Hepatocyte (in vitro differentiated cells): Measurements from ENCODE around the gene SEPTIN5. TPM values are rescaled to one million over a fixed set of nuclear protein-coding genes. Genes with fewer than 3 reads are reported as not detected.

Source experiments
- DNase-seq: peaks from one replicate; pipeline ENCODE4 v3.0.0-alpha.2; 2016; ENCODE audit warnings: low spot score
- H2AFZ ChIP-seq: fragments of 200-600 bp; sonication (generic); 2 replicates; pipeline ENCODE4 v1.6.0; 2016; ENCODE audit warnings: antibody characterized with exemption, mild to moderate bottlenecking
- H3K27ac ChIP-seq: fragments of 200-600 bp; sonication (generic); 2 replicates; pipeline ENCODE4 v1.5.1; 2016; ENCODE audit warnings: mild to moderate bottlenecking
- H3K27me3 ChIP-seq: fragments of 200-600 bp; sonication (generic); 2 replicates; pipeline ENCODE4 v1.6.1; 2016
- H3K36me3 ChIP-seq: fragments of 200-600 bp; sonication (generic); replicated peaks from 2 replicates; pipeline ENCODE4 v1.5.1; 2016; ENCODE audit warnings: low read depth; ENCODE audit not compliant: insufficient read depth
- H3K4me1 ChIP-seq: fragments of 200-600 bp; sonication (generic); 2 replicates; pipeline ENCODE4 v1.5.1; 2016; ENCODE audit warnings: mild to moderate bottlenecking, moderate library complexity; ENCODE audit not compliant: insufficient read depth
- H3K4me2 ChIP-seq: fragments of 200-600 bp; sonication (generic); 2 replicates; pipeline ENCODE4 v1.6.0; 2016
- H3K4me3 ChIP-seq: fragments of 200-600 bp; sonication (generic); 2 replicates; pipeline ENCODE4 v1.5.1; 2016; ENCODE audit warnings: mild to moderate bottlenecking
- H3K79me2 ChIP-seq: fragments of 200-600 bp; sonication (generic); 2 replicates; pipeline ENCODE4 v1.6.0; 2017; ENCODE audit warnings: mild to moderate bottlenecking
- H3K9me2 ChIP-seq: fragments of 200-600 bp; sonication (generic); replicated peaks from 2 replicates; pipeline ENCODE4 v1.6.0; 2017; ENCODE audit warnings: mild to moderate bottlenecking; ENCODE audit not compliant: insufficient read depth
- H3K9me3 ChIP-seq: fragments of 200-600 bp; sonication (generic); 2 replicates; pipeline ENCODE4 v1.5.1; 2016; ENCODE audit warnings: low read depth, mild to moderate bottlenecking
- H4K20me1 ChIP-seq: fragments of 200-600 bp; sonication (generic); 2 replicates; pipeline ENCODE4 v1.6.0; 2016; ENCODE audit warnings: mild to moderate bottlenecking; ENCODE audit not compliant: insufficient read depth, poor library complexity, severe bottlenecking
- EZH2 ChIP-seq: fragments of 200-600 bp; sonication (generic); IDR thresholded peaks from 2 replicates; pipeline ENCODE4 v1.6.1; 2016; ENCODE audit warnings: antibody characterized with exemption, mild to moderate bottlenecking, borderline replicate concordance
- EZH2phosphoT487 ChIP-seq: fragments of 200-600 bp; sonication (generic); IDR thresholded peaks from one replicate; pipeline ENCODE4 v1.6.1; 2018; ENCODE audit warnings: antibody characterized with exemption, mild to moderate bottlenecking, low read depth, moderate library complexity; ENCODE audit not compliant: unreplicated experiment, severe bottlenecking
- WGBS: methylation state at CpG from one replicate; pipeline ENCODE4 v1.1.6; 2016; ENCODE audit warnings: low lambda C conversion rate; ENCODE audit errors: missing lambda C conversion rate; 5-methylcytosine and 5-hydroxymethylcytosine counted together
- polyA plus RNA-seq: library from polyadenylated mRNA; unstranded; fragments of >200 nt; fragmentation: Nextera tagmentation; extraction: Ambion mirVana; gene quantifications from 2 replicates; pipeline ENCODE4 v1.2.1, GENCODE V29; 2016
- total RNA-seq: library from RNA; depleted of rRNA; stranded (reverse); fragments of >200 nt; gene quantifications from 2 replicates; pipeline ENCODE4 v1.2.3, GENCODE V29; 2014
- TF ChIP-seq, protein P1 (sequence below): fragments of 200-600 bp; sonication (generic); IDR thresholded peaks from 2 replicates; pipeline ENCODE4 v1.5.1; 2016; ENCODE audit warnings: antibody characterized with exemption, mild to moderate bottlenecking; ENCODE audit not compliant: poor library complexity

SEPTIN5 gene
- total and polyA plus RNA-seq, 2 experiments from 2014 or later = 9.4 to 10.0 TPM

DNA sequence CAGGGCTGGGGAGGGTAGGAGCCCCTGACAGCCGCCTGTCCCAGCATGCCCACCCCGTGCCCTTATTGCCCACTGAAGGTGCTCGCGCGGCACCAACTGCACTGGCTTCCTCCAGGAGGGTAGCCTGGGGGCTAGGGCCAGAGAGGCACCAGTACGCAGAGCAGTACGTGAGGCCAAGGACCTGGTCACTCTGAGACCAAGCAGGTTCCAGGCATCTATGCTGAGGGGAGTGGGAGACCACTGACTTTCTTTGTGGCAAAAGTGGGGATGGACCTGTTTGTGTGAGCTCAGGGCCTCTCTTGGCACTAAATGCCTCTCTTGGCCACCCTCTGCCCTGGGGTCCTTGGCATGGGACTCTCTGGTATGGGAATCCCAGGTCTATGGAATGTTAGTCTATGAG lies 19.9 kb downstream of the SEPTIN5 start:
- Histone ChIP-seq H3K4me3 (no peak overlapping the region), H3K9me3 (no peaks in the 10 kb centered on the region), H3K4me1 (no peaks in the 10 kb centered on the region), H3K36me3 (no peaks in the 10 kb centered on the region), H3K4me2 (no peak overlapping the region), H3K27ac (no peak overlapping the region), H3K27me3 (no peaks in the 10 kb centered on the region), H2AFZ (no peak overlapping the region), H3K79me2 (no peaks in the 10 kb centered on the region), H3K9me2 (no peaks in the 10 kb centered on the region), H4K20me1 (no peaks in the 10 kb centered on the region)
- WGBS = 93% methylated on average over 7 of the region's 7 CpGs
- no peak for DNase-seq
- no peak for TF ChIP-seq EZH2
- TF ChIP-seq, protein P1, sequence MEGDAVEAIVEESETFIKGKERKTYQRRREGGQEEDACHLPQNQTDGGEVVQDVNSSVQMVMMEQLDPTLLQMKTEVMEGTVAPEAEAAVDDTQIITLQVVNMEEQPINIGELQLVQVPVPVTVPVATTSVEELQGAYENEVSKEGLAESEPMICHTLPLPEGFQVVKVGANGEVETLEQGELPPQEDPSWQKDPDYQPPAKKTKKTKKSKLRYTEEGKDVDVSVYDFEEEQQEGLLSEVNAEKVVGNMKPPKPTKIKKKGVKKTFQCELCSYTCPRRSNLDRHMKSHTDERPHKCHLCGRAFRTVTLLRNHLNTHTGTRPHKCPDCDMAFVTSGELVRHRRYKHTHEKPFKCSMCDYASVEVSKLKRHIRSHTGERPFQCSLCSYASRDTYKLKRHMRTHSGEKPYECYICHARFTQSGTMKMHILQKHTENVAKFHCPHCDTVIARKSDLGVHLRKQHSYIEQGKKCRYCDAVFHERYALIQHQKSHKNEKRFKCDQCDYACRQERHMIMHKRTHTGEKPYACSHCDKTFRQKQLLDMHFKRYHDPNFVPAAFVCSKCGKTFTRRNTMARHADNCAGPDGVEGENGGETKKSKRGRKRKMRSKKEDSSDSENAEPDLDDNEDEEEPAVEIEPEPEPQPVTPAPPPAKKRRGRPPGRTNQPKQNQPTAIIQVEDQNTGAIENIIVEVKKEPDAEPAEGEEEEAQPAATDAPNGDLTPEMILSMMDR = no peak
- no peak for TF ChIP-seq EZH2phosphoT487

DNA sequence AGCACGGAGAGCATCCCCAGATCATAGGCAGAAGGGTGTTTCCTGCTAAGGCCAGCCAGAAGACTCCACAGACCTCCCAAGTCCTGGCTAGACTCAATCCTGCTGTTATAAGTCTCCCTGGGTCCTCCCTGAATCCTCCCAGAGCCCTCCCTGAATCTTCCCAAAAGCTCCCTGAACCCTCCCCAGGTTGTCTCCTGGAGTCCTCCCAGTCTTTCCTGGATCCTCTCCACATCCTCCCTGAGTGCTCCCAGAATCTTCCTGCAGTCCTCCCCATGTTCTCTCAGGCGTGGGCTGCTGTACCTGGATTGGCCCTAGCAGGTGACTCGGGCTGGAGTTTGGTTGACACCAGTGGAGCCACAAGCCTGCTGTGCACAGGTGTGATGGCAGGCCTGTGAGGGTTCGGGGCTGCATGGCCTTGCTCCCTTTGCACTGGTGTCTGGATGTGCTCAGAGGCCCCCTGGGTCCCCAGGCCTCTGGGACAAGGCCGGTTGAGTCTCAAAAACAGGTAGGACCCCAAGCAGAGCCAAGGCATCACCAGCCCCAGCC lies 20.6 kb downstream of the SEPTIN5 start:
- 88% methylated on average over 5 of the region's 5 CpGs for WGBS
- DNase-seq = no peak
- Histone ChIP-seq H3K4me2 (no peak overlapping the region), H3K9me3 (no peaks in the 10 kb centered on the region), H4K20me1 (no peaks in the 10 kb centered on the region), H3K4me3 (no peak overlapping the region), H3K4me1 (no peaks in the 10 kb centered on the region), H3K9me2 (no peaks in the 10 kb centered on the region), H2AFZ (no peak overlapping the region), H3K79me2 (no peaks in the 10 kb centered on the region), H3K27me3 (no peaks in the 10 kb centered on the region), H3K36me3 (no peaks in the 10 kb centered on the region), H3K27ac (no peak overlapping the region)
- TF ChIP-seq EZH2 = no peak
- no peak for TF ChIP-seq EZH2phosphoT487
- TF ChIP-seq, protein P1 = no peak

DNA sequence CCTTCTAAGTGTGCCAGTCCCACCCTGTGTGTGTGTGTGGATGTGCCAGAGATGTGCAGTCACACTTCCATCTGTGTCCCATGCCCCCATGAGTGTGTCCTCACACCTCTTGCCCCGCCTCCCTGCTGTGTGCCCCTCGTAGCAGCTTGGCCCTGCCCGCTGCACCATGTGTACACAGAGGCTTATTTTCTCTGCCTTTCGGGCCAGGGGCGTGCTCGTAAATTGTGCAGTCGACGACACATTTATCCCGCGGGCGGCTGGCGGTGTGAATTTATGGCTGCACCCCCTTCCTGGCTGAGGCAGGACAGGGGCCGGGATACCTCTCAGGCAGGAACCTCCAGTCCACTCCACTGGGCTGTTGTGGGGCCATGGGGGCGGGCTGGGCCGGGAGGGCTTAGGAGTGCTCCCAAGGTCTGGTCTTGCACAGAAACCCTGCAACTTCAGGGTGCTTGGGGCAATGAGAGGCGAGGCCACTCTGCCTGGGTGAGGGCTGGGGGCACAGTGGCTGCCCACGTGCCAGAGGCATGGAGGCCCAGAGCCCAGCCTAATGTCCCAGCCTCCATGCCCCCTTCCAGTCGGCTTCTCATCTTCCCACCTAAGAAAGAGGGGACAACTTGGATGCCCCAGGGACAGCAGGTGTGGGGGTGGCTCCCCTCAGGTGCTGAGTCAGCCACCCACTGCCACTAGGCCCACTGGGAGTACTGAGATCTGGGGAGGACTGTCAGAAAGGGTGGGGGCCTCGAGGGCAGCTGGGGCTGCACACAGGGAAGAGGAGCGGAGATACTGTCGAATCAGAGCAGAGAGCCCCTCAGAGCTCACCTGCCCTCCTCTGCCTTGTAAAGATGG lies 21.6 kb downstream of the SEPTIN5 start:
- Histone ChIP-seq H2AFZ (no peak overlapping the region), H3K9me3 (no peaks in the 10 kb centered on the region), H3K4me2 (no peak overlapping the region), H3K9me2 (no peaks in the 10 kb centered on the region), H3K4me3 (no peak overlapping the region), H3K79me2 (no peaks in the 10 kb centered on the region), H3K27me3 (no peaks in the 10 kb centered on the region), H3K36me3 (no peaks in the 10 kb centered on the region), H3K27ac (no peak overlapping the region), H3K4me1 (no peaks in the 10 kb centered on the region), H4K20me1 (no peaks in the 10 kb centered on the region)
- 71% methylated on average over 19 of the region's 21 CpGs for WGBS
- TF ChIP-seq EZH2 (no peak), EZH2phosphoT487 (no peak)
- TF ChIP-seq, protein P1 = no peak
- DNase-seq = no peak
